ENCODE data around the gene TAGLN3. TPM values are rescaled to one million over a fixed set of nuclear protein-coding genes. Genes with fewer than 3 reads are reported as not detected.

The TAGLN3 gene
- total RNA-seq, 1 donor from 2014 or later = 3.7 TPM

GRCh38 chr3:111954228-111954990, 44.3 kb upstream of the TAGLN3 start:
- DNase-seq (ENCODE audit: low read depth) = no peak
- Histone ChIP-seq H3K4me3 (ENCODE audit: low read depth, low read length) (no peak overlapping the region), H3K36me3 (ENCODE audit: control insufficient read depth, insufficient read depth, low read length) (peaks cover 2% of the 10 kb centered on the region), H3K27me3 (ENCODE audit: control insufficient read depth, insufficient read depth, low read length) (no peaks in the 10 kb centered on the region)
- TF ChIP-seq, protein P1, sequence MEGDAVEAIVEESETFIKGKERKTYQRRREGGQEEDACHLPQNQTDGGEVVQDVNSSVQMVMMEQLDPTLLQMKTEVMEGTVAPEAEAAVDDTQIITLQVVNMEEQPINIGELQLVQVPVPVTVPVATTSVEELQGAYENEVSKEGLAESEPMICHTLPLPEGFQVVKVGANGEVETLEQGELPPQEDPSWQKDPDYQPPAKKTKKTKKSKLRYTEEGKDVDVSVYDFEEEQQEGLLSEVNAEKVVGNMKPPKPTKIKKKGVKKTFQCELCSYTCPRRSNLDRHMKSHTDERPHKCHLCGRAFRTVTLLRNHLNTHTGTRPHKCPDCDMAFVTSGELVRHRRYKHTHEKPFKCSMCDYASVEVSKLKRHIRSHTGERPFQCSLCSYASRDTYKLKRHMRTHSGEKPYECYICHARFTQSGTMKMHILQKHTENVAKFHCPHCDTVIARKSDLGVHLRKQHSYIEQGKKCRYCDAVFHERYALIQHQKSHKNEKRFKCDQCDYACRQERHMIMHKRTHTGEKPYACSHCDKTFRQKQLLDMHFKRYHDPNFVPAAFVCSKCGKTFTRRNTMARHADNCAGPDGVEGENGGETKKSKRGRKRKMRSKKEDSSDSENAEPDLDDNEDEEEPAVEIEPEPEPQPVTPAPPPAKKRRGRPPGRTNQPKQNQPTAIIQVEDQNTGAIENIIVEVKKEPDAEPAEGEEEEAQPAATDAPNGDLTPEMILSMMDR (IDR thresholded peaks at IDR 0.05; ENCODE audit: insufficient read depth, low read length, poor library complexity, severe bottlenecking) = no peak

DNA sequence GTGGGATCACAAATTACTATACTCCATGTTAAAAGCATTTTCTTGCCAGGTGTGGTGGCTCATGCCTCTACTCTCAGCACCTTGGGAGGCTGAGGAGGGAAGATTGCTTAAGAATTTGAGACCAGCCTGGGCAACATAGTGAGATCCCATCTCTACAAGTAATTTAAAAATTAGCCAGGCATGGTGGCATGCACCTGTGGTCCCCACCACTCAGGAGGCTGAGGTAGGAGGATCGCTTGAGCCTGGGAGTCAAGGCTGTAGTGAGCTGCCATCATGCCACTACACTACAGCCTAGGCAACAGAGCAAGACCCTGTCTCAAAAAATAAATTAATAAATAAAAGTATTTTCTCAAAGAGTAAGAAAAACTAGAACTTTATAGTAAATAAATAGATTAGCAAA, 42.8 kb upstream of the TAGLN3 start:
- peaks cover 2% of the 10 kb centered on the region for H3K36me3 ChIP-seq (ENCODE audit: control insufficient read depth, insufficient read depth, low read length)
- H3K4me3 ChIP-seq (ENCODE audit: low read depth, low read length) = no peak overlapping the region

DNA sequence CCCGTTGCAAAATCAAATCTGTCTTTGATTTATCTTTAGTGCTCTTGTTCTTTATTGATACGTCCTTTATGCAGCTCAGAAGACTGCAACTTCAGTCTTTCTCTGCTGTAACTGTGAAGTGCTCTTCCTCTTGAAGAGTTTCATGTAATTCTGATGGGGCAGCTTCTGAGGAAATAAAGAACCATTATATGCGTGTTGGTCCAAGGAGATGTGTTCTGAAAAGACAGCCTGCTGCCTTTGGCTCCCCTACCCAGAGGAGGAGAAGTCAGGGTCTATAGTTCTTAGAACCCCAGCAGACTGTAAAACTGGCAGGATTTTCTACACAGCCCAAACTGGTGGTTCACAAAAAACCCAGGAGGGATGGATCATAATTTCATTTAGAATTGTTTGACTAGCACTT, 42.3 kb upstream of the TAGLN3 start:
- no peak for DNase-seq (ENCODE audit: low read depth)
- TF ChIP-seq, protein P1 (IDR thresholded peaks at IDR 0.05; ENCODE audit: insufficient read depth, low read length, poor library complexity, severe bottlenecking) = no peak
- Histone ChIP-seq H3K4me3 (ENCODE audit: low read depth, low read length) (no peak overlapping the region), H3K36me3 (ENCODE audit: control insufficient read depth, insufficient read depth, low read length) (peaks cover 2% of the 10 kb centered on the region), H3K27me3 (ENCODE audit: control insufficient read depth, insufficient read depth, low read length) (no peaks in the 10 kb centered on the region)

More for the DNA sequence above, 42.8 kb upstream of the TAGLN3 start:
- H3K27me3 ChIP-seq (ENCODE audit: control insufficient read depth, insufficient read depth, low read length) = no peaks in the 10 kb centered on the region
- no peak for DNase-seq (ENCODE audit: low read depth)
- TF ChIP-seq, protein P1 (IDR thresholded peaks at IDR 0.05; ENCODE audit: insufficient read depth, low read length, poor library complexity, severe bottlenecking) = no peak

DNA sequence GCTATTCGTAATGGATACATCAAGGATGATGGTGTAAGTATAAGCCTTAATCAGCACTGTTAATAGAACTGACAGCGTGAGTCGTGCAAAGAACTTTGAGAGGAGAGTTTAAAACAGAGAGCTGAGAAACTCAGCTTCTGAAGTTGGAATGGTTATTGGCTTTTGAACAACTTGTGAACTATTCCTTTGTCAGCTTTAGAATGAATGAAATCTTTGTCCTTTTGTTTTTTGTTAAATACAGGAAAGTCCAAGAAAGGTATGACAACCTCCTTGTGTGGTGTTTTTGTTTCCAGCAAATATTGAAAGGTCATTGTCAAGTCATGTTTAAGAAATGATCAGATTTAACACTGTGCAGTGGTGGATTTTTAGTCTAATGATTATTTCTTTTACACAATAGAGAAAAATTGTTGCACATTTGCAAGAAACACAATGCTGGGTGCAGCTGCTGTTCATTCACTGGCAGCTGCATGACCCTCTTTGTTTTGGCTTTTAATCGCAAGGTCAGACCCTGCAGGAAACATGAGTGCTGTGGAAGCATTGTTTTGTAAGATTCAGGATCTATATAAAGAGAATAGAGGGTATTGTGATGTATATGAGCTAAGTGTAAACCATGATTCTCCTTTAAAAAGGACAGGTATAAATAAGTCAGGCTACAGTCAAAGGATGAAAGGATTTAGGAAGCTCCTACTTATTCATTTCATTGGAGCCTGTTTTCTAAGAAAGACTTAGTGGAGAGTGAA, 41.6 kb upstream of the TAGLN3 start:
- DNase-seq (ENCODE audit: low read depth) = no peak
- Histone ChIP-seq H3K4me3 (ENCODE audit: low read depth, low read length) (no peak overlapping the region), H3K27me3 (ENCODE audit: control insufficient read depth, insufficient read depth, low read length) (no peaks in the 10 kb centered on the region), H3K36me3 (ENCODE audit: control insufficient read depth, insufficient read depth, low read length) (peaks cover 2% of the 10 kb centered on the region)
- TF ChIP-seq, protein P1 (IDR thresholded peaks at IDR 0.05; ENCODE audit: insufficient read depth, low read length, poor library complexity, severe bottlenecking) = no peak

DNA sequence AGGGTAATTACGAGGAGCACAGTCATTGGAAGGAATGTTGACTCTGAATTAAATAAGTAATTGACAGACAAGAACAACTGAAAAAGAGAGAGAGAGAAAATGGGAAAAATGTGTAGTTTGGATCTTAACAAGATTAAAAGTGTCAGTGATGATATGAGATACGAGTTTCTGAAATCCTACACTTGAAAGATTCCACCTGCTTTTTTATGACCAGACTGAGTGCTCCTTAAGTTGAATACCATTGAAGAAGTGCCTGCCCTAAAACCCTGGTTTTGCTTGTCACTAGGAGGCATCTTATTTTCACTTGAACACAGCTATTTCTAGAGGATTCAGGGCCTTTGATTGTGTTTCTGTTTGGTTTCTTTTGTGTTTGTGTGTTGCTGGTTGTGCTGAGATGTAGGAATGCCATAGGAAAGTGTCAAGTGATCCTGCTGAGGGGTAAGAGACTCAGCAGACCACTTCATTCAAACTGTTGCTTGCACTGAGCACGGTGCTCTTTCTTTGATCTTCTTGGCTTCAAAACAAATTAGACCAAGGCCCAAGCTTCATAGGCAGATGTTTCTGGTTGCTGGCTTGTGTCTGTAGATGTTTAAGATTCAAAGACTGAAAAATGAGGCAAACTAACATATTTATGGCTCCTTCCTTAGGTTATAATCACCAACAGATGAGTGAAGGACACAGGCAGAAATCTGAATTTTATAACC, 37.1 kb upstream of the TAGLN3 start:
- H3K36me3 ChIP-seq (ENCODE audit: control insufficient read depth, insufficient read depth, low read length) = no peaks in the 10 kb centered on the region
- TF ChIP-seq, protein P1 (IDR thresholded peaks at IDR 0.05; ENCODE audit: insufficient read depth, low read length, poor library complexity, severe bottlenecking) = no peak

More for the DNA sequence above, 37.1 kb upstream of the TAGLN3 start:
- Histone ChIP-seq H3K4me3 (ENCODE audit: low read depth, low read length) (no peak overlapping the region), H3K27me3 (ENCODE audit: control insufficient read depth, insufficient read depth, low read length) (no peaks in the 10 kb centered on the region)
- no peak for DNase-seq (ENCODE audit: low read depth)
